Transverse colon (tissue), 4 donors: Measurements from ENCODE around the gene THY1. TPM values are rescaled to one million over a fixed set of nuclear protein-coding genes. Genes with fewer than 3 reads are reported as not detected.

ENCODE experiments used
- DNase-seq: peaks from one replicate; pipeline ENCODE4 v3.0.0-alpha.2; 2019
- H3K27ac ChIP-seq, 4 donors: fragments of 200-600 bp; sonication (generic); 2 replicates each; pipeline ENCODE4 v1.5.1; 2016 to 2018; ENCODE audit warnings: inconsistent platforms in 4 of 4
- H3K27me3 ChIP-seq: fragments of 200-600 bp; sonication (generic); 2 replicates; pipeline ENCODE4 v1.5.1; 2017; ENCODE audit warnings: inconsistent platforms
- H3K36me3 ChIP-seq, 4 donors: fragments of 200-600 bp; sonication (generic); 2 replicates each; pipeline ENCODE4 v1.5.1; 2017 to 2019; ENCODE audit warnings: inconsistent platforms in 4 of 4
- H3K4me1 ChIP-seq, 4 donors: fragments of 200-600 bp; sonication (generic); 2 replicates each; pipeline ENCODE4 v1.5.1; 2017 to 2020; ENCODE audit warnings: inconsistent platforms in 4 of 4
- H3K4me3 ChIP-seq, 4 donors: fragments of 200-600 bp; sonication (generic); 1 replicate in 1 of 4; 2 replicates in 3 of 4; pipeline versions ENCODE4 v1.5.1 to v1.6.1; 2017 to 2019; ENCODE audit warnings: inconsistent platforms in 4 of 4
- H3K9me3 ChIP-seq, 2 donors: fragments of 200-600 bp; sonication (generic); 2 replicates each; pipeline ENCODE4 v1.5.1; 2017 to 2019; ENCODE audit warnings: inconsistent platforms in 2 of 2
- CTCF ChIP-seq, 5 experiments: fragments of 200-600 bp in 3 of 5; fragments of 450-650 bp in 2 of 5; sonication (generic) in 3 of 5; IDR thresholded peaks; 1 replicate in 2 of 5; 2 replicates in 3 of 5; pipeline ENCODE4 v1.5.1; 2016 to 2017; ENCODE audit warnings: antibody characterized with exemption in 5 of 5, inconsistent platforms in 3 of 5, mild to moderate bottlenecking in 2 of 5, moderate library complexity in 1 of 5
- EP300 ChIP-seq: sonication (generic); formaldehyde crosslinking; IDR thresholded peaks from one replicate; pipeline ENCODE4 v1.6.1; 2017; ENCODE audit warnings: antibody characterized with exemption, low read depth
- POLR2A ChIP-seq: fragments of 450-650 bp; IDR thresholded peaks from one replicate; pipeline ENCODE4 v1.6.1; 2016; ENCODE audit warnings: antibody characterized with exemption, mild to moderate bottlenecking, moderate library complexity
- POLR2AphosphoS5 ChIP-seq, 3 donors: sonication (generic); formaldehyde crosslinking; IDR thresholded peaks; one replicate each; pipeline ENCODE4 v1.6.1; 2016; ENCODE audit warnings: antibody characterized with exemption in 3 of 3
- WGBS, 2 donors: methylation state at CpG; one replicate each; pipeline ENCODE4 v1.1.5; 2018; ENCODE audit warnings: low coverage in 1 of 2; 5-methylcytosine and 5-hydroxymethylcytosine counted together
- in situ Hi-C, 4 donors: fragments of 200-750 bp; cut with MboI; loops; one replicate each; pipeline versions ENCODE4 v1.15.0 to v1.15.1; 2017; ENCODE audit warnings: low sequenced_read_pairs in 3 of 4, low pct_ligation_motif_present in 1 of 4, low pct_unique_long_range_greater_than_20kb in 1 of 4
- intact Hi-C: fragments of 100-400 bp; cut with DNase I; formaldehyde crosslinking; loops from one replicate; pipeline ENCODE4 v1.15.1; 2023; ENCODE audit warnings: low total_unique reads
- total RNA-seq, 4 donors: library from RNA; depleted of rRNA; stranded (reverse); fragments of >200 nt; gene quantifications; one replicate each; pipeline ENCODE4 v1.1.0, GENCODE V29; 2016

Gene THY1
- total RNA-seq, 4 donors from 2014 or later = 5.6 to 17.6 (median 12.8) TPM

- no peak for DNase-seq
- TF ChIP-seq EP300 (no peak), POLR2AphosphoS5 (IDR thresholded peaks at IDR 0.05) (no peak), POLR2A (no peak), CTCF (IDR thresholded peaks at IDR 0.05) (no peak)
- H3K4me1 ChIP-seq = no peaks in the 10 kb centered on the region
- H3K4me3 ChIP-seq = no peak overlapping the region
- no peaks in the 10 kb centered on the region for H3K36me3 ChIP-seq
- peaks cover 14 to 20% of the 10 kb centered on the region in 2 donors for H3K9me3 ChIP-seq
- H3K27ac ChIP-seq = no peak overlapping the region
- peaks cover 6% of the 10 kb centered on the region for H3K27me3 ChIP-seq
- intact Hi-C loops (no loop called here), in situ Hi-C loops (no loop called here)
Observed at GRCh38 chr11:119400860-119401259, 22.1 kb downstream of the THY1 start.

GRCh38 chr11:119397740-119398139 is 25.2 kb downstream of the THY1 start:
- Histone ChIP-seq H3K27me3 (peaks cover 6% of the 10 kb centered on the region), H3K36me3 (no peaks in the 10 kb centered on the region), H3K4me3 (no peak overlapping the region), H3K4me1 (no peaks in the 10 kb centered on the region), H3K9me3 (peaks cover 14 to 20% of the 10 kb centered on the region in 2 donors), H3K27ac (no peak overlapping the region)
- no peak for DNase-seq
- no peak for TF ChIP-seq POLR2A
- no peak for TF ChIP-seq POLR2AphosphoS5 (IDR thresholded peaks at IDR 0.05)
- TF ChIP-seq EP300 = no peak
- no peak for TF ChIP-seq CTCF (IDR thresholded peaks at IDR 0.05)
- in situ Hi-C loops (no loop called here), intact Hi-C loops (no loop called here)

GRCh38 chr11:119396835-119397234 is 26.1 kb downstream of the THY1 start:
- Histone ChIP-seq H3K4me1 (no peaks in the 10 kb centered on the region), H3K36me3 (no peaks in the 10 kb centered on the region), H3K27me3 (peaks cover 6% of the 10 kb centered on the region), H3K9me3 (peaks cover 14 to 20% of the 10 kb centered on the region in 2 donors), H3K4me3 (no peak overlapping the region), H3K27ac (no peak overlapping the region)
- in situ Hi-C loops = no loop called here
- TF ChIP-seq POLR2A = no peak
- TF ChIP-seq POLR2AphosphoS5 (IDR thresholded peaks at IDR 0.05) = no peak
- TF ChIP-seq CTCF (IDR thresholded peaks at IDR 0.05) = no peak
- intact Hi-C loops = no loop called here
- WGBS, 2 donors = 88 to 93% methylated on average over 1 of the region's 1 CpG
- DNase-seq = no peak

GRCh38 chr11:119391275-119391674 is 31.7 kb downstream of the THY1 start:
- Histone ChIP-seq H3K27me3 (no peaks in the 10 kb centered on the region), H3K4me1 (no peaks in the 10 kb centered on the region), H3K9me3 (no peaks in the 10 kb centered on the region), H3K36me3 (no peaks in the 10 kb centered on the region), H3K27ac (no peak overlapping the region), H3K4me3 (no peak overlapping the region)
- intact Hi-C loops = no loop called here
- no peak for DNase-seq
- WGBS, 2 donors = 81 to 89% methylated on average over 6 to 7 of the region's 7 CpGs
- no peak for TF ChIP-seq POLR2AphosphoS5 (IDR thresholded peaks at IDR 0.05)
- TF ChIP-seq EP300 = no peak
- TF ChIP-seq POLR2A = no peak
- TF ChIP-seq CTCF (IDR thresholded peaks at IDR 0.05) = no peak
- in situ Hi-C loops = no loop called here
